ENCODE data around the gene DZIP1L.

The DZIP1L gene

DNA sequence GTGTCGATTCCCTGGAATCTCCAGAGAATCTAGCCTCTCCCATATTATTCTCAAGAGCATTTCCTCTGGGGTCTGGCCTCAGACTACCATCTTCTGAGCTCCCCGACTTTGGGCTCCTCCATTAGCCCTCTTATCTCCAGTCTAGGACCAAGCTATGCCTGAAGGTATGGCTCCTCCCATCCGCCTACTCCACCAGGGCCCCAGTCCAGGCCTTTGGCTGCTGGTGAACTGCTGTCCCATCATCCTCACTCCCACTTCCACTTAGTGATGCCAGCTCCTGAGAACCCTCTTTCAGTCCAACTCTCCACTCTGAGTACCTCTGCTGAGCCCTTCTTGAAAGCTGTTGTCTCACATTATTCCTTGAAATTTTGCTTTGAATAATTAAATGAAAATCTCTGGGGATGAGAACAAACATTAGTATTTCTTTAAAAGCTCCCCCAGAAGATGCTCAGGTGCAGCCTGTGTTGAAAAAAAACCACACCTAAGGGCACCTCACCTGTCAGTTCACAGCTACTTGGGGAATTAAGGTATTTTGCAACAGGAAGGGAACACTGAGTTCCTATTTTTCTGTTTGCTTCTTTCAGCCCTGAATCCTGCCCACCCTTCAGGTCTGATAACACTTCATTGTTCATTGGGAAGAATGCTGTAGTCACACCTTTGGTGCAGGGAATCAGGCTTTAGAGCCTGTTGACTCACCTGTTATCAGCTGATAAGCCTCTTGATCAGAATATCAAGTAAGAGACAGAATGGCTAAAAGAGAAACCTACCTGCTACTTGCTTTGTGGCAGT lies 95.9 kb downstream of the DZIP1L start:
- Histone ChIP-seq H3K4me2 (no peak overlapping the region), H3K4me3 (no peak overlapping the region)

DNA sequence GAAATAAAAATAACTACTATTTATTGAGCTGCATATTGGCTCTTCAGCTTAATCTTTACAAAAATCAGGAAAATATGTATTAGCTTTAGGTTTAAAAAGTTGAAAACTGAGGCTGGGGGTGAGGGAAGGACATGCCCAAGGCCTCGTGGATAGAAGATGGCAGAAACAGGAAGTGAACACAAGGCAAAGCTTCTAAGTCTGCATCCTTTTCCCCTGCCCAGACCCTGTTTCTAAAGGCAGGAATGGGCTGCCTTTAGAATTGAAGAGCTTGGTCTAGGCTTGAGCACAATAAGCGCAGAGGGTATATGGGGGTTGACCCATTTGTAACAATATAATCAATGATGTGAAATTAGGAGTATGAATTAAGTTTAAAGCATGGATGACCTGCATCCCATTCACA lies 99.3 kb downstream of the DZIP1L start:
- Histone ChIP-seq H3K9me3 (no peaks in the 10 kb centered on the region), H3K9ac (no peak overlapping the region), H3K27ac (no peak overlapping the region), H3K27me3 (no peaks in the 10 kb centered on the region), H3K4me2 (no peak overlapping the region), H3K36me3 (no peaks in the 10 kb centered on the region), H4K20me1 (no peaks in the 10 kb centered on the region), H3K4me3 (no peak overlapping the region), H3K4me1 (no peaks in the 10 kb centered on the region)
- TF ChIP-seq Cebpa-rat (IDR thresholded peaks at IDR 0.05) = no peak

More for the DNA sequence above, 95.9 kb downstream of the DZIP1L start:
- no peak overlapping the region for H3K27ac ChIP-seq
- H3K36me3 ChIP-seq = no peaks in the 10 kb centered on the region
- no peaks in the 10 kb centered on the region for H4K20me1 ChIP-seq
- H3K4me1 ChIP-seq = no peaks in the 10 kb centered on the region
- H3K27me3 ChIP-seq = no peaks in the 10 kb centered on the region
- no peak for TF ChIP-seq Cebpa-rat (IDR thresholded peaks at IDR 0.05)
- H3K9me3 ChIP-seq = no peaks in the 10 kb centered on the region
- no peak overlapping the region for H3K9ac ChIP-seq

- no peaks in the 10 kb centered on the region for H4K20me1 ChIP-seq
- no peak overlapping the region for H3K27ac ChIP-seq
- H3K27me3 ChIP-seq = no peaks in the 10 kb centered on the region
- H3K36me3 ChIP-seq = no peaks in the 10 kb centered on the region
- H3K4me2 ChIP-seq = no peak overlapping the region
- TF ChIP-seq Cebpa-rat (IDR thresholded peaks at IDR 0.05) = no peak
- H3K9ac ChIP-seq = no peak overlapping the region
- no peaks in the 10 kb centered on the region for H3K9me3 ChIP-seq
- H3K4me1 ChIP-seq = no peaks in the 10 kb centered on the region
- no peak overlapping the region for H3K4me3 ChIP-seq
Measured at GRCh38 chr3:138012526-138012925, 102.9 kb downstream of the DZIP1L start.
